T follicular helper cell (primary cell): ENCODE results near the gene DHCR24.

Experiments
- DNase-seq: peaks from one replicate; pipeline ENCODE4 v3.0.0-alpha.2; 2020; ENCODE audit warnings: low read depth

DHCR24 gene

GRCh38 chr1:54846301-54846700, 40.7 kb downstream of the DHCR24 start:
- no peak for DNase-seq

- no peak for DNase-seq
Observed at GRCh38 chr1:54845772-54846171, 41.2 kb downstream of the DHCR24 start.

GRCh38 chr1:54844564-54844963, 42.4 kb downstream of the DHCR24 start:
- DNase-seq = no peak

GRCh38 chr1:54843449-54843848, 43.5 kb downstream of the DHCR24 start:
- DNase-seq = no peak

- DNase-seq = no peak
Observed at GRCh38 chr1:54842963-54843362, 44.0 kb downstream of the DHCR24 start.

GRCh38 chr1:54842206-54842915, 44.6 kb downstream of the DHCR24 start:
- no peak for DNase-seq

- no peak for DNase-seq
Observed at GRCh38 chr1:54839824-54840223, 47.2 kb downstream of the DHCR24 start.

- no peak for DNase-seq
Observed at GRCh38 chr1:54838565-54839180, 48.3 kb downstream of the DHCR24 start.

GRCh38 chr1:54837002-54837853, 49.8 kb downstream of the DHCR24 start:
- DNase-seq = no peak

- DNase-seq = no peak
Observed at GRCh38 chr1:54836594-54836993, 50.4 kb downstream of the DHCR24 start.

GRCh38 chr1:54835970-54836369, 51.0 kb downstream of the DHCR24 start:
- DNase-seq = no peak

GRCh38 chr1:54835131-54835898, 51.7 kb downstream of the DHCR24 start:
- DNase-seq = no peak

GRCh38 chr1:54834007-54834541, 52.9 kb downstream of the DHCR24 start:
- DNase-seq = no peak

GRCh38 chr1:54833121-54833520, 53.9 kb downstream of the DHCR24 start:
- DNase-seq = no peak

GRCh38 chr1:54826226-54826816, 60.7 kb downstream of the DHCR24 start:
- no peak for DNase-seq

- DNase-seq = no peak
Observed at GRCh38 chr1:54825696-54826095, 61.3 kb downstream of the DHCR24 start.

GRCh38 chr1:54823670-54824069, 63.3 kb downstream of the DHCR24 start:
- DNase-seq = no peak

- DNase-seq = no peak
Observed at GRCh38 chr1:54819733-54820132, 67.3 kb downstream of the DHCR24 start.

GRCh38 chr1:54819195-54819536, 67.8 kb downstream of the DHCR24 start:
- no peak for DNase-seq

- no peak for DNase-seq
Observed at GRCh38 chr1:54818461-54819194, 68.4 kb downstream of the DHCR24 start.

- DNase-seq = no peak
Observed at GRCh38 chr1:54816951-54817350, 70.0 kb downstream of the DHCR24 start.
